ENCODE data around the gene APBB3. TPM values are rescaled to one million over a fixed set of nuclear protein-coding genes. Genes with fewer than 3 reads are reported as not detected.

Gene APBB3
- total RNA-seq, 2 donors from 2014 or later = 33.8 to 38.2 TPM

- H3K9me3 Mint-ChIP-seq = no peaks in the 10 kb centered on the region
- H3K27ac Mint-ChIP-seq = peak overlapping the region; percentile 90
- H3K36me3 Mint-ChIP-seq (ENCODE audit: insufficient read depth in 2 of 2) = peaks cover 4 to 20% of the 10 kb centered on the region in 2 donors
- no peak overlapping the region for H3K4me3 Mint-ChIP-seq
- ATAC-seq (replicated peaks in 1 of 2) (no peak), DNase-seq (no peak)
- H3K4me1 Mint-ChIP-seq (ENCODE audit: low read depth) = peaks cover 48% of the 10 kb centered on the region
- no peaks in the 10 kb centered on the region for H3K27me3 Mint-ChIP-seq (ENCODE audit: low read depth)
Measured at GRCh38 chr5:140570058-140570457, 5.7 kb upstream of the APBB3 start.

GRCh38 chr5:140569197-140569596 lies 4.8 kb upstream of the APBB3 start:
- DNase-seq (no peak), ATAC-seq (replicated peaks in 1 of 2) (no peak)
- Mint-ChIP-seq H3K9me3 (no peaks in the 10 kb centered on the region), H3K27ac (peak overlapping the region; percentile 97), H3K27me3 (ENCODE audit: low read depth) (no peaks in the 10 kb centered on the region), H3K36me3 (ENCODE audit: insufficient read depth in 2 of 2) (peaks cover 7 to 21% of the 10 kb centered on the region in 2 donors), H3K4me1 (ENCODE audit: low read depth) (peaks cover 49% of the 10 kb centered on the region), H3K4me3 (peak overlapping the region; percentile 70 to 82)

- H3K36me3 Mint-ChIP-seq (ENCODE audit: insufficient read depth in 2 of 2) = peaks cover 7 to 23% of the 10 kb centered on the region in 2 donors
- H3K27ac Mint-ChIP-seq = peak overlapping the region; percentile 97
- H3K4me1 Mint-ChIP-seq (ENCODE audit: low read depth) = peaks cover 53% of the 10 kb centered on the region
- DNase-seq = no peak
- H3K4me3 Mint-ChIP-seq = peak overlapping the region; percentile 70 to 82
- no peaks in the 10 kb centered on the region for H3K27me3 Mint-ChIP-seq (ENCODE audit: low read depth)
- ATAC-seq (replicated peaks in 1 of 2) = no peak
- no peaks in the 10 kb centered on the region for H3K9me3 Mint-ChIP-seq
Measured at GRCh38 chr5:140568443-140569063, 4.2 kb upstream of the APBB3 start.

- no peaks in the 10 kb centered on the region for H3K9me3 Mint-ChIP-seq
- peaks cover 53% of the 10 kb centered on the region for H3K4me1 Mint-ChIP-seq (ENCODE audit: low read depth)
- no peak for DNase-seq
- peak overlapping the region; percentile 3 for H3K27ac Mint-ChIP-seq
- no peak for ATAC-seq (replicated peaks in 1 of 2)
- peak overlapping the region in 1 of 2 donors; percentile 9 for H3K4me3 Mint-ChIP-seq
- H3K36me3 Mint-ChIP-seq (ENCODE audit: insufficient read depth in 2 of 2) = peaks cover 7 to 23% of the 10 kb centered on the region in 2 donors
- H3K27me3 Mint-ChIP-seq (ENCODE audit: low read depth) = no peaks in the 10 kb centered on the region
Measured at GRCh38 chr5:140567871-140568270, 3.5 kb upstream of the APBB3 start.

GRCh38 chr5:140567136-140567818 lies 2.9 kb upstream of the APBB3 start:
- H3K27ac Mint-ChIP-seq = peak overlapping the region; percentile 11
- DNase-seq (no peak), ATAC-seq (replicated peaks in 1 of 2) (no peak)
- H3K27me3 Mint-ChIP-seq (ENCODE audit: low read depth) = no peaks in the 10 kb centered on the region
- peaks cover 53% of the 10 kb centered on the region for H3K4me1 Mint-ChIP-seq (ENCODE audit: low read depth)
- H3K9me3 Mint-ChIP-seq = no peaks in the 10 kb centered on the region
- H3K36me3 Mint-ChIP-seq (ENCODE audit: insufficient read depth in 2 of 2) = peaks cover 7 to 23% of the 10 kb centered on the region in 2 donors
- peak overlapping the region; percentile 9 to 13 for H3K4me3 Mint-ChIP-seq

- peaks cover 53% of the 10 kb centered on the region for H3K4me1 Mint-ChIP-seq (ENCODE audit: low read depth)
- H3K27me3 Mint-ChIP-seq (ENCODE audit: low read depth) = no peaks in the 10 kb centered on the region
- peak overlapping the region; percentile 9 to 13 for H3K4me3 Mint-ChIP-seq
- ATAC-seq (replicated peaks in 1 of 2) (no peak), DNase-seq (no peak)
- H3K9me3 Mint-ChIP-seq = no peaks in the 10 kb centered on the region
- H3K36me3 Mint-ChIP-seq (ENCODE audit: insufficient read depth in 2 of 2) = peaks cover 7 to 23% of the 10 kb centered on the region in 2 donors
- peak overlapping the region; percentile 11 for H3K27ac Mint-ChIP-seq
Measured at GRCh38 chr5:140566665-140567064, 2.3 kb upstream of the APBB3 start.

GRCh38 chr5:140565780-140566095 lies 1.3 kb upstream of the APBB3 start:
- ATAC-seq (replicated peaks in 1 of 2) = no peak
- Mint-ChIP-seq H3K27me3 (ENCODE audit: low read depth) (no peaks in the 10 kb centered on the region), H3K4me1 (ENCODE audit: low read depth) (peaks cover 53% of the 10 kb centered on the region), H3K36me3 (ENCODE audit: insufficient read depth in 2 of 2) (peaks cover 7 to 23% of the 10 kb centered on the region in 2 donors), H3K9me3 (no peaks in the 10 kb centered on the region), H3K27ac (peak overlapping the region; percentile 99), H3K4me3 (peak overlapping the region; percentile 94 to 98)
- DNase-seq = no peak

- ATAC-seq (replicated peaks in 1 of 2) (no peak), DNase-seq (no peak)
- no peaks in the 10 kb centered on the region for H3K9me3 Mint-ChIP-seq
- H3K4me1 Mint-ChIP-seq (ENCODE audit: low read depth) = peaks cover 51% of the 10 kb centered on the region
- H3K4me3 Mint-ChIP-seq = peak overlapping the region; percentile 94 to 98
- peak overlapping the region; percentile 99 for H3K27ac Mint-ChIP-seq
- peaks cover 7 to 21% of the 10 kb centered on the region in 2 donors for H3K36me3 Mint-ChIP-seq (ENCODE audit: insufficient read depth in 2 of 2)
- H3K27me3 Mint-ChIP-seq (ENCODE audit: low read depth) = no peaks in the 10 kb centered on the region
Measured at GRCh38 chr5:140565024-140565779, 804 bp upstream of the APBB3 start.

GRCh38 chr5:140563596-140563995 lies 802 bp downstream of the APBB3 start:
- Mint-ChIP-seq H3K36me3 (ENCODE audit: insufficient read depth in 2 of 2) (peaks cover 7 to 21% of the 10 kb centered on the region in 2 donors), H3K4me3 (peak overlapping the region; percentile 94 to 98), H3K4me1 (ENCODE audit: low read depth) (peaks cover 38% of the 10 kb centered on the region), H3K27ac (peak overlapping the region; percentile 86), H3K27me3 (ENCODE audit: low read depth) (no peaks in the 10 kb centered on the region), H3K9me3 (no peaks in the 10 kb centered on the region)
- no peak for DNase-seq
- no peak for ATAC-seq (replicated peaks in 1 of 2)

GRCh38 chr5:140561753-140562523 lies 2.5 kb downstream of the APBB3 start:
- Mint-ChIP-seq H3K36me3 (ENCODE audit: insufficient read depth in 2 of 2) (peaks cover 5 to 12% of the 10 kb centered on the region in 2 donors), H3K27me3 (ENCODE audit: low read depth) (no peaks in the 10 kb centered on the region), H3K4me3 (no peak overlapping the region), H3K9me3 (no peaks in the 10 kb centered on the region), H3K4me1 (ENCODE audit: low read depth) (peaks cover 30% of the 10 kb centered on the region), H3K27ac (no peak overlapping the region)
- ATAC-seq (replicated peaks in 1 of 2) = no peak
- DNase-seq = no peak

- no peak overlapping the region for H3K27ac Mint-ChIP-seq
- H3K36me3 Mint-ChIP-seq (ENCODE audit: insufficient read depth in 2 of 2) = peaks cover 5 to 11% of the 10 kb centered on the region in 2 donors
- ATAC-seq (replicated peaks in 1 of 2) = no peak
Measured at GRCh38 chr5:140560227-140560626, 4.2 kb downstream of the APBB3 start.

GRCh38 chr5:140558542-140558941 lies 5.9 kb downstream of the APBB3 start:
- H3K9me3 Mint-ChIP-seq = no peaks in the 10 kb centered on the region
- no peaks in the 10 kb centered on the region for H3K27me3 Mint-ChIP-seq (ENCODE audit: low read depth)
- H3K4me3 Mint-ChIP-seq = no peak overlapping the region
- H3K4me1 Mint-ChIP-seq (ENCODE audit: low read depth) = peaks cover 40% of the 10 kb centered on the region
- peaks cover 5 to 13% of the 10 kb centered on the region in 2 donors for H3K36me3 Mint-ChIP-seq (ENCODE audit: insufficient read depth in 2 of 2)
- no peak for DNase-seq
- H3K27ac Mint-ChIP-seq = no peak overlapping the region
- no peak for ATAC-seq (replicated peaks in 1 of 2)

More at GRCh38 chr5:140560227-140560626, 4.2 kb downstream of the APBB3 start:
- H3K4me3 Mint-ChIP-seq = no peak overlapping the region
- H3K27me3 Mint-ChIP-seq (ENCODE audit: low read depth) = no peaks in the 10 kb centered on the region
- H3K9me3 Mint-ChIP-seq = no peaks in the 10 kb centered on the region
- DNase-seq = no peak
- H3K4me1 Mint-ChIP-seq (ENCODE audit: low read depth) = peaks cover 29% of the 10 kb centered on the region

Measured in activated T-cell treated with anti-CD3 and anti-CD28 coated beads, Interleukin-2, amount 50 U/mL, for 72 hours (primary cell).